ENCODE results near the gene DMXL1. TPM values are rescaled to one million over a fixed set of nuclear protein-coding genes. Genes with fewer than 3 reads are reported as not detected.

The DMXL1 gene
- total and polyA plus RNA-seq, 2 experiments from 2014 or later = 19.5 to 37.4 TPM

- Histone ChIP-seq H3K9me3 (ENCODE audit: low read depth) (no peaks in the 10 kb centered on the region), H3K4me3 (no peak overlapping the region), H3K27me3 (no peaks in the 10 kb centered on the region), H3K4me1 (ENCODE audit: low read depth) (no peaks in the 10 kb centered on the region), H3K27ac (no peak overlapping the region), H3K36me3 (peaks cover 15% of the 10 kb centered on the region)
- no peak for TF ChIP-seq CTCF (IDR thresholded peaks at IDR 0.05; ENCODE audit: low read depth, low read length)
- DNase-seq (ENCODE audit: low read depth in 1 of 2, low spot score in 1 of 2) = no peak
These were observed 95.1 kb downstream of the DMXL1 start for GRCh38 chr5:119166026-119166425.

- no peaks in the 10 kb centered on the region for H3K27me3 ChIP-seq
- no peak overlapping the region for H3K4me3 ChIP-seq
- no peak overlapping the region for H3K27ac ChIP-seq
- TF ChIP-seq CTCF (IDR thresholded peaks at IDR 0.05; ENCODE audit: low read depth, low read length) = no peak
- H3K36me3 ChIP-seq = peaks cover 23% of the 10 kb centered on the region
- peak in 1 of 2 donors; percentile 9 for DNase-seq (ENCODE audit: low read depth in 1 of 2, low spot score in 1 of 2)
- no peaks in the 10 kb centered on the region for H3K9me3 ChIP-seq (ENCODE audit: low read depth)
- no peaks in the 10 kb centered on the region for H3K4me1 ChIP-seq (ENCODE audit: low read depth)
These were observed 97.5 kb downstream of the DMXL1 start for GRCh38 chr5:119168401-119168800.

GRCh38 chr5:119171686-119172085 lies 100.8 kb downstream of the DMXL1 start:
- Histone ChIP-seq H3K27me3 (no peaks in the 10 kb centered on the region), H3K36me3 (peaks cover 13% of the 10 kb centered on the region), H3K9me3 (ENCODE audit: low read depth) (no peaks in the 10 kb centered on the region), H3K4me3 (no peak overlapping the region), H3K4me1 (ENCODE audit: low read depth) (no peaks in the 10 kb centered on the region), H3K27ac (no peak overlapping the region)
- TF ChIP-seq CTCF (IDR thresholded peaks at IDR 0.05; ENCODE audit: low read depth, low read length) = no peak
- no peak for DNase-seq (ENCODE audit: low read depth in 1 of 2, low spot score in 1 of 2)

GRCh38 chr5:119174578-119175163 lies 103.8 kb downstream of the DMXL1 start:
- Histone ChIP-seq H3K4me1 (ENCODE audit: low read depth) (no peaks in the 10 kb centered on the region), H3K9me3 (ENCODE audit: low read depth) (no peaks in the 10 kb centered on the region), H3K4me3 (no peak overlapping the region), H3K36me3 (peaks cover 16% of the 10 kb centered on the region), H3K27ac (no peak overlapping the region), H3K27me3 (no peaks in the 10 kb centered on the region)
- TF ChIP-seq CTCF (IDR thresholded peaks at IDR 0.05; ENCODE audit: low read depth, low read length) = no peak
- DNase-seq (ENCODE audit: low read depth in 1 of 2, low spot score in 1 of 2) = no peak

GRCh38 chr5:119176785-119177184 lies 105.9 kb downstream of the DMXL1 start:
- Histone ChIP-seq H3K9me3 (ENCODE audit: low read depth) (no peaks in the 10 kb centered on the region), H3K4me3 (no peak overlapping the region), H3K27ac (no peak overlapping the region), H3K36me3 (peaks cover 10% of the 10 kb centered on the region), H3K4me1 (ENCODE audit: low read depth) (no peaks in the 10 kb centered on the region), H3K27me3 (no peaks in the 10 kb centered on the region)
- DNase-seq (ENCODE audit: low read depth in 1 of 2, low spot score in 1 of 2) = no peak
- TF ChIP-seq CTCF (IDR thresholded peaks at IDR 0.05; ENCODE audit: low read depth, low read length) = no peak

Measured in cardiac muscle cell (in vitro differentiated cells and primary cell).